ENCODE data around the gene ING5.
"Not testable (repeated sequence)": the region's sequence is repeated elsewhere in the genome, so short reads cannot be mapped to it uniquely, and the experiment has no call there.

ING5 gene

GRCh38 chr2:241752253-241752652 lies 50.4 kb downstream of the ING5 start:
- no peak overlapping the region for H3K4me3 ChIP-seq (ENCODE audit: low read length)
- no peak for DNase-seq (ENCODE audit: low read depth, low spot score)

GRCh38 chr2:241752689-241753276 lies 50.9 kb downstream of the ING5 start:
- no peak overlapping the region for H3K4me3 ChIP-seq (ENCODE audit: low read length)
- DNase-seq (ENCODE audit: low read depth, low spot score) = no peak

- H3K4me3 ChIP-seq (ENCODE audit: low read length) = no peak overlapping the region
- DNase-seq (ENCODE audit: low read depth, low spot score) = no peak
Measured at GRCh38 chr2:241753493-241753892, 51.7 kb downstream of the ING5 start.

- no peak for DNase-seq (ENCODE audit: low read depth, low spot score)
- H3K4me3 ChIP-seq (ENCODE audit: low read length) = no peak overlapping the region
Measured at GRCh38 chr2:241754042-241754441, 52.2 kb downstream of the ING5 start.

GRCh38 chr2:241755166-241755565 lies 53.3 kb downstream of the ING5 start:
- H3K4me3 ChIP-seq (ENCODE audit: low read length) = no peak overlapping the region
- no peak for DNase-seq (ENCODE audit: low read depth, low spot score)

GRCh38 chr2:241755777-241756176 lies 53.9 kb downstream of the ING5 start:
- no peak overlapping the region for H3K4me3 ChIP-seq (ENCODE audit: low read length)
- no peak for DNase-seq (ENCODE audit: low read depth, low spot score)

GRCh38 chr2:241759067-241759807 lies 57.4 kb downstream of the ING5 start:
- DNase-seq (ENCODE audit: low read depth, low spot score) = no peak
- H3K4me3 ChIP-seq (ENCODE audit: low read length) = no peak overlapping the region

- DNase-seq (ENCODE audit: low read depth, low spot score); H3K4me3 ChIP-seq (ENCODE audit: low read length): not testable (repeated sequence)
Measured at GRCh38 chr2:241759893-241760292, 58.1 kb downstream of the ING5 start.

- no peak overlapping the region for H3K4me3 ChIP-seq (ENCODE audit: low read length)
- no peak for DNase-seq (ENCODE audit: low read depth, low spot score)
Measured at GRCh38 chr2:241760301-241760771, 58.5 kb downstream of the ING5 start.

- no peak for DNase-seq (ENCODE audit: low read depth, low spot score)
- peak overlapping the region; percentile 21 for H3K4me3 ChIP-seq (ENCODE audit: low read length)
Measured at GRCh38 chr2:241762321-241762932, 60.6 kb downstream of the ING5 start.

- peak; percentile 71 for DNase-seq (ENCODE audit: low read depth, low spot score)
- peak overlapping the region; percentile 21 for H3K4me3 ChIP-seq (ENCODE audit: low read length)
Measured at GRCh38 chr2:241762933-241763369, 61.1 kb downstream of the ING5 start.

GRCh38 chr2:241763551-241764274 lies 61.9 kb downstream of the ING5 start:
- H3K4me3 ChIP-seq (ENCODE audit: low read length) = no peak overlapping the region
- DNase-seq (ENCODE audit: low read depth, low spot score) = no peak

GRCh38 chr2:241764275-241765241 lies 62.7 kb downstream of the ING5 start:
- no peak overlapping the region for H3K4me3 ChIP-seq (ENCODE audit: low read length)
- DNase-seq (ENCODE audit: low read depth, low spot score) = no peak

- no peak for DNase-seq (ENCODE audit: low read depth, low spot score)
- no peak overlapping the region for H3K4me3 ChIP-seq (ENCODE audit: low read length)
Measured at GRCh38 chr2:241767464-241768250, 65.8 kb downstream of the ING5 start.

GRCh38 chr2:241768251-241768711 lies 66.4 kb downstream of the ING5 start:
- DNase-seq (ENCODE audit: low read depth, low spot score) = no peak
- no peak overlapping the region for H3K4me3 ChIP-seq (ENCODE audit: low read length)

- DNase-seq (ENCODE audit: low read depth, low spot score) = no peak
- no peak overlapping the region for H3K4me3 ChIP-seq (ENCODE audit: low read length)
Measured at GRCh38 chr2:241768850-241769249, 67.0 kb downstream of the ING5 start.

GRCh38 chr2:241769819-241770184 lies 68.0 kb downstream of the ING5 start:
- no peak for DNase-seq (ENCODE audit: low read depth, low spot score)

More at GRCh38 chr2:241769819-241770184, 68.0 kb downstream of the ING5 start:
- no peak overlapping the region for H3K4me3 ChIP-seq (ENCODE audit: low read length)

Measured in Jurkat, Clone E6-1 (cell line).